K562 (cell line): ENCODE measurements around the gene LSS. TPM values are rescaled to one million over a fixed set of nuclear protein-coding genes. Genes with fewer than 3 reads are reported as not detected.

ENCODE experiments used
- ARID3A ChIP-seq: IDR thresholded peaks from 2 replicates; pipeline ENCODE4 v1.6.1; 2012; ENCODE audit warnings: low read depth, low read length, improper control_type of control experiment, borderline replicate concordance
- ARID4B ChIP-seq: sonication (generic); formaldehyde crosslinking; IDR thresholded peaks from 2 replicates; pipeline ENCODE4 v1.8.0; 2022; ENCODE audit warnings: mild to moderate bottlenecking, missing genetic modification reagents
- BACH1 ChIP-seq: fragments of 200-800 bp; sonication (Bioruptor generic); IDR thresholded peaks from 2 replicates; pipeline ENCODE4 v1.6.1; 2016; ENCODE audit warnings: missing genetic modification characterization, missing compliant biosample characterization
- EGR1 ChIP-seq: fragments of 450-650 bp; conservative IDR thresholded peaks from 2 replicates; pipeline ENCODE4 v1.6.1; 2017; ENCODE audit warnings: mild to moderate bottlenecking
- MGA ChIP-seq: fragments of 450-650 bp; IDR thresholded peaks from 2 replicates; pipeline ENCODE4 v1.6.1; 2016; ENCODE audit warnings: mild to moderate bottlenecking, moderate library complexity
- PHF20 ChIP-seq: fragments of 450-650 bp; IDR thresholded peaks from 2 replicates; pipeline ENCODE4 v1.6.1; 2018; ENCODE audit not compliant: partially characterized antibody
- PHF21A ChIP-seq: fragments of 450-650 bp; IDR thresholded peaks from 2 replicates; pipeline ENCODE4 v1.6.1; 2017; ENCODE audit warnings: low read depth, borderline replicate concordance
- PHF8 ChIP-seq: fragments of 200-600 bp; sonication (generic); IDR thresholded peaks from 2 replicates; pipeline ENCODE4 v1.6.1; 2012; ENCODE audit warnings: mixed run types, mild to moderate bottlenecking, inconsistent platforms, low read length, moderate library complexity, borderline replicate concordance
- ZNF75A ChIP-seq: fragments of 450-650 bp; formaldehyde crosslinking; IDR thresholded peaks from 2 replicates; pipeline ENCODE4 v1.4.0; 2020; ENCODE audit warnings: mild to moderate bottlenecking
- polyA plus RNA-seq, 8 experiments: library from polyadenylated mRNA; depleted of rRNA in 4 of 8; stranded (reverse) in 5 of 8; unstranded in 3 of 8; fragments of >200 nt; fragmentation: Nextera tagmentation in 2 of 8; fragmentation: Illumina TruSeq in 1 of 8; extraction: Ambion mirVana in 2 of 8; extraction: Trizol in 1 of 8; gene quantifications; 2 replicates each; pipeline versions ENCODE4 v1.2.1 to v1.2.3, GENCODE V29; 2011 to 2014; ENCODE audit warnings: inconsistent platforms in 1 of 8, missing spikeins in 1 of 8
- total RNA-seq, 7 experiments: library from RNA; depleted of rRNA in 6 of 7; stranded (reverse); fragments of >200 nt in 6 of 7; fragmentation: Illumina TruSeq in 2 of 7; extraction: Trizol in 2 of 7; gene quantifications; 2 replicates each; pipeline versions ENCODE4 v1.2.1 to v1.2.3, GENCODE V29; 2011 to 2021; ENCODE audit warnings: low replicate concordance in 1 of 7

LSS gene
- total and polyA plus RNA-seq, 9 of the 15 experiments (the other 6 are each of a cell fraction or from before 2014, with no cell fraction given), result 2.2 to 89.5 (median 37.4) TPM

- peak; percentile 81; the same call in 1 of the 2 replicates for TF ChIP-seq MGA
- TF ChIP-seq BACH1 (tag), result no peak
- peak; percentile 96 for TF ChIP-seq EGR1
- peak; percentile 59; the same call in 1 of the 2 replicates for TF ChIP-seq PHF8
- 0 out of 2 replicates have a peak, but pooled peaks have one; percentile 35 for TF ChIP-seq PHF21A
- TF ChIP-seq ARID3A, result no peak
- peak; percentile 91 for TF ChIP-seq ARID4B (CRISPR knock-in tag)
- TF ChIP-seq PHF20, result peak; percentile 38
- 0 out of 2 replicates have a peak, but pooled peaks have one; percentile 12 for TF ChIP-seq ZNF75A
These were observed at the start of gene LSS (continued) for GRCh38 chr21:46228345-46229051.
